Transverse colon (tissue), 4 donors: ENCODE measurements around the gene MBTPS1. TPM values are rescaled to one million over a fixed set of nuclear protein-coding genes. Genes with fewer than 3 reads are reported as not detected.
A peak's percentile ranks its signal among the peaks of the same experiment; 100 is the strongest.

ENCODE experiments used
- DNase-seq: peaks from one replicate; pipeline ENCODE4 v3.0.0-alpha.2; 2019
- H3K27ac ChIP-seq, 4 donors: fragments of 200-600 bp; sonication (generic); 2 replicates each; pipeline ENCODE4 v1.5.1; 2016 to 2018; ENCODE audit warnings: inconsistent platforms in 4 of 4
- H3K27me3 ChIP-seq: fragments of 200-600 bp; sonication (generic); 2 replicates; pipeline ENCODE4 v1.5.1; 2017; ENCODE audit warnings: inconsistent platforms
- H3K36me3 ChIP-seq, 4 donors: fragments of 200-600 bp; sonication (generic); 2 replicates each; pipeline ENCODE4 v1.5.1; 2017 to 2019; ENCODE audit warnings: inconsistent platforms in 4 of 4
- H3K4me1 ChIP-seq, 4 donors: fragments of 200-600 bp; sonication (generic); 2 replicates each; pipeline ENCODE4 v1.5.1; 2017 to 2020; ENCODE audit warnings: inconsistent platforms in 4 of 4
- H3K4me3 ChIP-seq, 4 donors: fragments of 200-600 bp; sonication (generic); 1 replicate in 1 of 4; 2 replicates in 3 of 4; pipeline versions ENCODE4 v1.5.1 to v1.6.1; 2017 to 2019; ENCODE audit warnings: inconsistent platforms in 4 of 4
- H3K9me3 ChIP-seq, 2 donors: fragments of 200-600 bp; sonication (generic); 2 replicates each; pipeline ENCODE4 v1.5.1; 2017 to 2019; ENCODE audit warnings: inconsistent platforms in 2 of 2
- CTCF ChIP-seq, 5 experiments: fragments of 200-600 bp in 3 of 5; fragments of 450-650 bp in 2 of 5; sonication (generic) in 3 of 5; IDR thresholded peaks; 1 replicate in 2 of 5; 2 replicates in 3 of 5; pipeline ENCODE4 v1.5.1; 2016 to 2017; ENCODE audit warnings: antibody characterized with exemption in 5 of 5, inconsistent platforms in 3 of 5, mild to moderate bottlenecking in 2 of 5, moderate library complexity in 1 of 5
- EP300 ChIP-seq: sonication (generic); formaldehyde crosslinking; IDR thresholded peaks from one replicate; pipeline ENCODE4 v1.6.1; 2017; ENCODE audit warnings: antibody characterized with exemption, low read depth
- POLR2A ChIP-seq: fragments of 450-650 bp; IDR thresholded peaks from one replicate; pipeline ENCODE4 v1.6.1; 2016; ENCODE audit warnings: antibody characterized with exemption, mild to moderate bottlenecking, moderate library complexity
- POLR2AphosphoS5 ChIP-seq, 3 donors: sonication (generic); formaldehyde crosslinking; IDR thresholded peaks; one replicate each; pipeline ENCODE4 v1.6.1; 2016; ENCODE audit warnings: antibody characterized with exemption in 3 of 3
- WGBS, 2 donors: methylation state at CpG; one replicate each; pipeline ENCODE4 v1.1.5; 2018; ENCODE audit warnings: low coverage in 1 of 2; 5-methylcytosine and 5-hydroxymethylcytosine counted together
- in situ Hi-C, 4 donors: fragments of 200-750 bp; cut with MboI; loops; one replicate each; pipeline versions ENCODE4 v1.15.0 to v1.15.1; 2017; ENCODE audit warnings: low sequenced_read_pairs in 3 of 4, low pct_ligation_motif_present in 1 of 4, low pct_unique_long_range_greater_than_20kb in 1 of 4
- intact Hi-C: fragments of 100-400 bp; cut with DNase I; formaldehyde crosslinking; loops from one replicate; pipeline ENCODE4 v1.15.1; 2023; ENCODE audit warnings: low total_unique reads
- total RNA-seq, 4 donors: library from RNA; depleted of rRNA; stranded (reverse); fragments of >200 nt; gene quantifications; one replicate each; pipeline ENCODE4 v1.1.0, GENCODE V29; 2016

Gene MBTPS1
- 100 to 1,000 TPM in 2 of 4 donors, 10 to 100 TPM in 2; 53.7 to 110 (median 97.0) TPM for total RNA-seq

- in situ Hi-C loops, result loop anchor here in 1 of 4 donors (25.0 kb wide), 1 partner anchor 370 kb away; no protein-coding TSS in a partner anchor
- H3K4me3 ChIP-seq, result peak within 1 kb of the TSS; percentile 80 to 97 (median 94)
- no peaks in the 10 kb centered on the region for H3K36me3 ChIP-seq
- peaks cover 14 to 35% (median 19%) of the 10 kb centered on the region in 4 donors for H3K4me1 ChIP-seq
- no peaks in the 10 kb centered on the region for H3K27me3 ChIP-seq
- H3K27ac ChIP-seq, result peak within 1 kb of the TSS; percentile 90 to 98 (median 94)
- 0 to 1% methylated on average over 1 to 76 of the region's 94 CpGs for WGBS, 2 donors
- peak; percentile 99 for DNase-seq
- H3K9me3 ChIP-seq, result no peaks in the 10 kb centered on the region
- TF ChIP-seq EP300 (no peak), POLR2A (peak; percentile 74), POLR2AphosphoS5 (IDR thresholded peaks at IDR 0.05) (peak; percentile 78 to 91 (median 79))
- intact Hi-C loops, result no loop called here
Measured at GRCh38 chr16:84116720-84117493, at the start of gene MBTPS1. TSS of gene MBTPS1 (minus strand) at chr16:84116942. CDS start at chr16:84101783, 15,159 bp downstream.

- TF ChIP-seq POLR2AphosphoS5 (IDR thresholded peaks at IDR 0.05) (no peak), EP300 (no peak), CTCF (IDR thresholded peaks at IDR 0.05) (no peak), POLR2A (no peak)
- no peaks in the 10 kb centered on the region for H3K9me3 ChIP-seq
- no peak for DNase-seq
- H3K4me3 ChIP-seq, result no peak overlapping the region
- H3K4me1 ChIP-seq, result no peaks in the 10 kb centered on the region
- intact Hi-C loops (no loop called here), in situ Hi-C loops (no loop called here)
- peaks cover 31% of the 10 kb centered on the region for H3K27me3 ChIP-seq
- no peak overlapping the region for H3K27ac ChIP-seq
- WGBS, 2 donors, result 93 to 97% methylated on average over 6 to 7 of the region's 7 CpGs
- no peaks in the 10 kb centered on the region for H3K36me3 ChIP-seq
Measured at GRCh38 chr16:84165746-84166145, 49.0 kb upstream of the MBTPS1 start.

GRCh38 chr16:84161801-84162200, 45.1 kb upstream of the MBTPS1 start:
- H3K27me3 ChIP-seq, result peaks cover 63% of the 10 kb centered on the region
- in situ Hi-C loops, result no loop called here
- intact Hi-C loops, result no loop called here

GRCh38 chr16:84161037-84161436, 44.3 kb upstream of the MBTPS1 start:
- in situ Hi-C loops, result no loop called here
- TF ChIP-seq POLR2AphosphoS5 (IDR thresholded peaks at IDR 0.05), result no peak
- TF ChIP-seq EP300, result no peak
- TF ChIP-seq POLR2A, result no peak
- no peak for TF ChIP-seq CTCF (IDR thresholded peaks at IDR 0.05)
- WGBS, 2 donors, result 76% methylated on average over 10 of the region's 10 CpGs; no CpG with 5 or more reads in 1 of the 2 donors
- Histone ChIP-seq H3K4me1 (no peaks in the 10 kb centered on the region), H3K4me3 (no peak overlapping the region), H3K9me3 (no peaks in the 10 kb centered on the region), H3K36me3 (no peaks in the 10 kb centered on the region), H3K27ac (no peak overlapping the region), H3K27me3 (peaks cover 63% of the 10 kb centered on the region)
- intact Hi-C loops, result no loop called here
- DNase-seq, result no peak

More at GRCh38 chr16:84161801-84162200, 45.1 kb upstream of the MBTPS1 start:
- TF ChIP-seq POLR2AphosphoS5 (IDR thresholded peaks at IDR 0.05) (no peak), POLR2A (no peak), EP300 (no peak), CTCF (IDR thresholded peaks at IDR 0.05) (no peak)
- H3K4me3 ChIP-seq, result no peak overlapping the region
- H3K9me3 ChIP-seq, result no peaks in the 10 kb centered on the region
- H3K36me3 ChIP-seq, result no peaks in the 10 kb centered on the region
- 52 to 61% methylated on average over 3 of the region's 3 CpGs for WGBS, 2 donors
- DNase-seq, result no peak
- no peaks in the 10 kb centered on the region for H3K4me1 ChIP-seq
- H3K27ac ChIP-seq, result no peak overlapping the region
